Measurements from ENCODE around the gene GLIPR2.

The GLIPR2 gene

DNA sequence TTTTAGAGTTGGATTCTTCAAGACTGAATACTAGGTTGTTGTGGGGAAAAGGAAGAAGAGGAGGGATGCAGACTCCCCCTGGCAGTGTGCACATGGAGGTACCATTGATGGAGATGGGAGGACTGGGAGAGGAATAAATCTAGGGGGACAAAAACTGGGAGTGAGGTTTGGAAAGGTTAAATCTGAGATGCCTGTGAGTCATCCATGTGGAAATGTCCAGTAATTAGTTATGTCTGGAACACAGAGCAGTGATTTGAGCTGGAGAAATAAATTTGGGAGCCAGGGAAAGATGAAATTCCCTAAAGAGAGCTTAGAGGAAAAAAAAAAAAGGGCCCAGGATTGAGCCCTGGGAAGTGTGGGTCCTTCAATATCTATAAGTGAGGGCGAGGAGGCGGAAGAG is 24.7 kb downstream of the GLIPR2 start:
- TF ChIP-seq, protein P1, sequence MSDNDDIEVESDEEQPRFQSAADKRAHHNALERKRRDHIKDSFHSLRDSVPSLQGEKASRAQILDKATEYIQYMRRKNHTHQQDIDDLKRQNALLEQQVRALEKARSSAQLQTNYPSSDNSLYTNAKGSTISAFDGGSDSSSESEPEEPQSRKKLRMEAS (IDR thresholded peaks at IDR 0.05; ENCODE audit: low read depth, low read length): no peak
- TF ChIP-seq MYC (IDR thresholded peaks at IDR 0.05; ENCODE audit: low read depth, low read length) (no peak), POLR2A (IDR thresholded peaks at IDR 0.05; ENCODE audit: extremely low read depth, insufficient read length) (no peak)
- TF ChIP-seq, protein P2, sequence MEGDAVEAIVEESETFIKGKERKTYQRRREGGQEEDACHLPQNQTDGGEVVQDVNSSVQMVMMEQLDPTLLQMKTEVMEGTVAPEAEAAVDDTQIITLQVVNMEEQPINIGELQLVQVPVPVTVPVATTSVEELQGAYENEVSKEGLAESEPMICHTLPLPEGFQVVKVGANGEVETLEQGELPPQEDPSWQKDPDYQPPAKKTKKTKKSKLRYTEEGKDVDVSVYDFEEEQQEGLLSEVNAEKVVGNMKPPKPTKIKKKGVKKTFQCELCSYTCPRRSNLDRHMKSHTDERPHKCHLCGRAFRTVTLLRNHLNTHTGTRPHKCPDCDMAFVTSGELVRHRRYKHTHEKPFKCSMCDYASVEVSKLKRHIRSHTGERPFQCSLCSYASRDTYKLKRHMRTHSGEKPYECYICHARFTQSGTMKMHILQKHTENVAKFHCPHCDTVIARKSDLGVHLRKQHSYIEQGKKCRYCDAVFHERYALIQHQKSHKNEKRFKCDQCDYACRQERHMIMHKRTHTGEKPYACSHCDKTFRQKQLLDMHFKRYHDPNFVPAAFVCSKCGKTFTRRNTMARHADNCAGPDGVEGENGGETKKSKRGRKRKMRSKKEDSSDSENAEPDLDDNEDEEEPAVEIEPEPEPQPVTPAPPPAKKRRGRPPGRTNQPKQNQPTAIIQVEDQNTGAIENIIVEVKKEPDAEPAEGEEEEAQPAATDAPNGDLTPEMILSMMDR (IDR thresholded peaks at IDR 0.05; ENCODE audit: low read depth, low read length): no peak
- no peak overlapping the region for H3K4me3 ChIP-seq (ENCODE audit: low read depth, low read length)
- no peak for DNase-seq (ENCODE audit: low read depth)

DNA sequence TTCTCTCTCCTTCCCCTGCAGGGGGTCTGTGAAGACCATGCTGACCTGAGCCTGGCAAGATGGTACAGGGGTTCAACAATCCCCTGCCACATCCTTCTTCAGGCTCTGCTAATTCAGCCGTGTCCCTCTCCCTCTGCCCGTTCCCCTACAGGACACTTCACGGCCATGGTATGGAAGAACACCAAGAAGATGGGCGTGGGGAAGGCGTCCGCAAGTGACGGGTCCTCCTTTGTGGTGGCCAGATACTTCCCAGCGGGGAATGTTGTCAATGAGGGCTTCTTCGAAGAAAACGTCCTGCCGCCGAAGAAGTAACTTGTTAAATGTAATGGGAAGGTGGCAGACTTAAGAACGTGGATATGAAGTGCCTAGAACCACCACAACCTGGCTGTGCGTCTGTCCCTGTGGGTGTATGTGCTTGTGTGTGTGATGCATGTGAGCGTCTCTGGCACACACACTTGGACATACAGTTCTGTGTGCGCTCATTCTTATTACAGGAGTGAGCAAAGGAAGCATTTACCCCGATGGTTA is 25.7 kb downstream of the GLIPR2 start:
- DNase-seq (ENCODE audit: low read depth): no peak
- no peak overlapping the region for H3K4me3 ChIP-seq (ENCODE audit: low read depth, low read length)
- TF ChIP-seq, protein P2 (IDR thresholded peaks at IDR 0.05; ENCODE audit: low read depth, low read length): no peak
- no peak for TF ChIP-seq POLR2A (IDR thresholded peaks at IDR 0.05; ENCODE audit: extremely low read depth, insufficient read length)
- no peak for TF ChIP-seq MYC (IDR thresholded peaks at IDR 0.05; ENCODE audit: low read depth, low read length)

DNA sequence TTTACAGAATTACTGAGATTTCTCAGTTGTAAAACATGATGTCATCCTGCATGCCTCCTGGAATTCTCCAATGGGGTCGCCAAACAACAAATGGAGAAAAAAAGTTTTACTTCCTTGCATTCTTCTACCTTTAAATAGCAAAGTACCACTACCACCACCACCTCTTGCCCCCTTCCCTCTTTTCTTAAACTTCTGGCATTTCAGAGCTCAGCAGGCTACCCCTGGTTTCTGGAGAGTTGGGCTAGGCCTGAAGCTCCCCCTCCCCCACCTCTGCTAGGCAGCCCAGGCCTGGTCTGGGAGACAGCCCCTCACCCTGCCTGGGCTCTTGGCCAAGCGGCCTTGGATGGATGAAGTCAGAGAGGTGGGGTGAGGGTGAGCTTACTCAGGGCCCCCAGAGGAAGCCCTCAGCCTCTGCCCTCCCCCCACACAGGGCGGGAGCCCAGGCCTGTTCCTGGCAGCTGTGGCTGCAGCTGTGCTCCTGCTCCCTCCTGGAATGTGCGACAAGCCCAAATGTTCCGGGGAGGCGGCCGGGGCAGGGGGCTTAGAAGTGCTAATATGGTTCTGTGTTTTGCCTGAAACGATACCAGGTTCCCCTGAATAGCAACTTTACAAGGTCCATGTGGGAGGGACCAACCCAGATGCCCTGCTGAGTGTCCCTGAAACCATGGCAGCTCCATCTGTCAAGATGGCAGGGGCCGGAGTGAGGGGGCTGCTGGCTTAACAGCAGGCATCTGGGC is 26.7 kb downstream of the GLIPR2 start:
- DNase-seq (ENCODE audit: low read depth): no peak
- TF ChIP-seq POLR2A (IDR thresholded peaks at IDR 0.05; ENCODE audit: extremely low read depth, insufficient read length): no peak
- TF ChIP-seq, protein P2 (IDR thresholded peaks at IDR 0.05; ENCODE audit: low read depth, low read length): no peak
- no peak overlapping the region for H3K4me3 ChIP-seq (ENCODE audit: low read depth, low read length)

DNA sequence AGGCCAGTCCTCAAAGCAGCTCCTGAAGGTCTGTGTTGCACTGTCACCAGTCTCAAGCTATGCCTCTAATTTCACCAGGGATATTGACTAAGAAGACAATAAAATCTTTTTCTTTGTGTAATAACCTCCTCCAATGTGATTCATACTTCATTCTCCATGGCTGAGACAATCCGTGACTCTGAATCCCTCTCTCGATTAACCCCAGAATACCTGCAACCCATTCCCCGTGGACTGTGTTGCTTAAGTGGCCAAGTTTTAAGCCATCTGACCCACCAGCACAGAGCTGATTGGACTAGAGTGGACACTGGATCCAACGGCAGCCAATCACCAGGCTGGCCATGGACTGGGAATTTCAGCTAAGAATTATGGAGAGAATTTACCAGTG is 27.2 kb downstream of the GLIPR2 start:
- TF ChIP-seq, protein P1 (IDR thresholded peaks at IDR 0.05; ENCODE audit: low read depth, low read length): no peak
- TF ChIP-seq POLR2A (IDR thresholded peaks at IDR 0.05; ENCODE audit: extremely low read depth, insufficient read length): no peak
- TF ChIP-seq MYC (IDR thresholded peaks at IDR 0.05; ENCODE audit: low read depth, low read length): no peak
- TF ChIP-seq, protein P2 (IDR thresholded peaks at IDR 0.05; ENCODE audit: low read depth, low read length): no peak
- no peak overlapping the region for H3K4me3 ChIP-seq (ENCODE audit: low read depth, low read length)
- no peak for DNase-seq (ENCODE audit: low read depth)

DNA sequence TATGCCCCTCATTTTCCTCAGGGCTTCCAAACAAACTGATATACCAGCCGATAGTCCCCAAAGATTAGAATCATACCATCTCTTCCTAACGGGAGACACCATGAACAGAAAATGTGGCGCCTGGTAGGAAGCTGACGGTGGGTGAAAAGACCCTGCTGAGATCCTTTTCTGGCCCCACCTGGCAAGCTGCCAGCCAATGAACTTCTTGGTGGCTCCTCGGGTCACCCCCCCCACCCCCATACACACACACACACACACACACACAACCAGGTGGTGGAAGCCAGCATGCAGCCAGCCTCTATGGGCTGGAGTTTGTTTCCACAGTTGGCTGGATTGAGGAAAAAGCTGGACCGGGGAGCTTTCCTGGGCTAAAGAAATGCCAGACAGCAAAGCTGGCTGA is 27.8 kb downstream of the GLIPR2 start:
- DNase-seq (ENCODE audit: low read depth): no peak
- no peak overlapping the region for H3K4me3 ChIP-seq (ENCODE audit: low read depth, low read length)
- TF ChIP-seq, protein P1 (IDR thresholded peaks at IDR 0.05; ENCODE audit: low read depth, low read length): no peak
- TF ChIP-seq, protein P2 (IDR thresholded peaks at IDR 0.05; ENCODE audit: low read depth, low read length): no peak
- TF ChIP-seq POLR2A (IDR thresholded peaks at IDR 0.05; ENCODE audit: extremely low read depth, insufficient read length) (no peak), MYC (IDR thresholded peaks at IDR 0.05; ENCODE audit: low read depth, low read length) (no peak)

DNA sequence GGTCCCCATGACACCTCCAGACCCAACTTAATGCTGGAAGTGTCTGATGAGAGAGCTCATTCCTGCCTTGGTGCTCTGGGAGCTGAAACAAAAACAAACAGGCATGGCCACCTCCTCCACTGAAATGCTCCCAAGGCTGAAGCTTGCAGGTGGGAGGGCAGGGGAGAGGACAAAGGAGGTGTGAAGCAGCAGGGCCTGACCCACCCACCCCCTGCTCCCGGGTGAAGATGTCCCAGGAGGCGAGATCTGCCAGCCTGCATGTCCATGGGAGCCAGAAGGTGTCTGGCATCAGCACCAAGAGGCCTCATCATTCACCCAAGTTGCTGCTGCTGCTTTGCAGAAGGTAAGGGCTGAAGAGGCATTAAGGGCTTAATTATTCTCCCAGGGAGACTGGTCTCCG is 28.5 kb downstream of the GLIPR2 start:
- H3K4me3 ChIP-seq (ENCODE audit: low read depth, low read length): no peak overlapping the region
- no peak for DNase-seq (ENCODE audit: low read depth)
- no peak for TF ChIP-seq MYC (IDR thresholded peaks at IDR 0.05; ENCODE audit: low read depth, low read length)
- TF ChIP-seq, protein P1 (IDR thresholded peaks at IDR 0.05; ENCODE audit: low read depth, low read length): no peak
